Neural cell (in vitro differentiated cells): ENCODE results near the gene ETV6. TPM values are rescaled to one million over a fixed set of nuclear protein-coding genes. Genes with fewer than 3 reads are reported as not detected.

Source experiments
- H2AFZ ChIP-seq: fragments of 200-600, 300-800 bp; sonication (generic), shearing (Covaris generic); 2 replicates; pipeline ENCODE4 v1.6.0; 2014; ENCODE audit warnings: low read depth, mild to moderate bottlenecking, antibody characterized with exemption, low read length, moderate library complexity
- H3F3A ChIP-seq: fragments of 200-600 bp; shearing (Covaris generic); 2 replicates; pipeline ENCODE4 v1.6.1; 2016; ENCODE audit warnings: mild to moderate bottlenecking, moderate library complexity, mixed read lengths, antibody characterized with exemption, low read length; ENCODE audit not compliant: insufficient read depth, poor library complexity, severe bottlenecking
- H3K27ac ChIP-seq: fragments of 200-600, 300-800 bp; sonication (generic), shearing (Covaris generic); 2 replicates; pipeline ENCODE4 v1.5.1; 2014; ENCODE audit warnings: mild to moderate bottlenecking, low read length, moderate library complexity
- H3K27me3 ChIP-seq: fragments of 300-800, 200-600 bp; sonication (generic), shearing (Covaris generic); 2 replicates; pipeline ENCODE4 v1.6.0; 2014; ENCODE audit warnings: mild to moderate bottlenecking, low read depth, low read length, moderate library complexity; ENCODE audit not compliant: insufficient read depth
- H3K36me3 ChIP-seq: fragments of 300-800, 200-600 bp; sonication (generic), shearing (Covaris generic); 2 replicates; pipeline ENCODE4 v1.5.1; 2014; ENCODE audit warnings: mild to moderate bottlenecking, antibody characterized with exemption, low read length, moderate library complexity; ENCODE audit not compliant: insufficient read depth
- H3K4me2 ChIP-seq: fragments of 300-800, 200-600 bp; sonication (generic), shearing (Covaris generic); 2 replicates; pipeline ENCODE4 v1.6.0; 2014; ENCODE audit warnings: mild to moderate bottlenecking, low read length
- H3K4me3 ChIP-seq: fragments of 300-800, 200-600 bp; sonication (generic), shearing (Covaris generic); 2 replicates; pipeline ENCODE4 v1.5.1; 2014; ENCODE audit warnings: mild to moderate bottlenecking, low read length, moderate library complexity
- H3K79me2 ChIP-seq: fragments of 200-600 bp; shearing (Covaris generic); replicated peaks from 2 replicates; pipeline ENCODE4 v1.6.0; 2014; ENCODE audit warnings: mild to moderate bottlenecking, low read length, moderate library complexity; ENCODE audit not compliant: insufficient read depth
- H3K9ac ChIP-seq: fragments of 300-800, 200-600 bp; sonication (generic), shearing (Covaris generic); 2 replicates; pipeline ENCODE4 v1.6.1; 2016; ENCODE audit warnings: mild to moderate bottlenecking, low read length, mixed read lengths
- H3K9me2 ChIP-seq: fragments of 200-600 bp; shearing (Covaris generic); 2 replicates; pipeline ENCODE4 v1.6.1; 2016; ENCODE audit warnings: mild to moderate bottlenecking, low read length, mixed read lengths; ENCODE audit not compliant: insufficient read depth
- H3K9me3 ChIP-seq: fragments of 200-600, 300-800 bp; sonication (generic), shearing (Covaris generic); 2 replicates; pipeline ENCODE4 v1.6.1; 2016; ENCODE audit warnings: mild to moderate bottlenecking, mixed run types, low read length, moderate library complexity, mixed read lengths
- H4K20me1 ChIP-seq: fragments of 200-600 bp; shearing (Covaris generic); 2 replicates; pipeline ENCODE4 v1.6.1; 2016; ENCODE audit warnings: mild to moderate bottlenecking, mixed run types; ENCODE audit not compliant: insufficient read depth
- CTCF ChIP-seq: fragments of 450-650 bp; IDR thresholded peaks from 2 replicates; pipeline ENCODE4 v1.5.1; 2014; ENCODE audit warnings: antibody characterized with exemption, mild to moderate bottlenecking, moderate library complexity; ENCODE audit not compliant: poor library complexity, severe bottlenecking
- EP300 ChIP-seq: fragments of 450-650 bp; conservative IDR thresholded peaks from 2 replicates; pipeline ENCODE4 v1.6.1; 2014; ENCODE audit warnings: antibody characterized with exemption, mild to moderate bottlenecking, moderate library complexity; ENCODE audit not compliant: poor library complexity, severe bottlenecking
- EZH2 ChIP-seq: fragments of 200-600, 300-800 bp; shearing (Covaris generic), sonication (generic); IDR thresholded peaks from 2 replicates; pipeline ENCODE4 v1.6.1; 2014; ENCODE audit warnings: antibody characterized with exemption, low read length, borderline replicate concordance, mild to moderate bottlenecking; ENCODE audit not compliant: insufficient read depth, poor library complexity, severe bottlenecking
- MXI1 ChIP-seq: fragments of 450-650 bp; conservative IDR thresholded peaks from 2 replicates; pipeline ENCODE4 v1.6.1; 2014; ENCODE audit warnings: antibody characterized with exemption, mild to moderate bottlenecking; ENCODE audit not compliant: poor library complexity, severe bottlenecking
- POLR2AphosphoS5 ChIP-seq: IDR thresholded peaks from 2 replicates; pipeline ENCODE4 v1.6.1; 2012
- RAD21 ChIP-seq: fragments of 450-650 bp; conservative IDR thresholded peaks from 2 replicates; pipeline ENCODE4 v1.6.1; 2014; ENCODE audit warnings: antibody characterized with exemption, mild to moderate bottlenecking, moderate library complexity
- REST ChIP-seq: IDR thresholded peaks from 2 replicates; pipeline ENCODE4 v1.6.1; 2012; ENCODE audit warnings: borderline replicate concordance
- SMC3 ChIP-seq: fragments of 450-650 bp; conservative IDR thresholded peaks from 2 replicates; pipeline ENCODE4 v1.6.1; 2014; ENCODE audit warnings: antibody characterized with exemption, mild to moderate bottlenecking, moderate library complexity; ENCODE audit not compliant: poor library complexity
- TAF1 ChIP-seq: IDR thresholded peaks from 2 replicates; pipeline ENCODE4 v1.6.1; 2012; ENCODE audit warnings: low read depth
- polyA plus RNA-seq: library from polyadenylated mRNA; depleted of rRNA; stranded (reverse); fragments of >200 nt; gene quantifications from 2 replicates; pipeline ENCODE4 v1.2.3, GENCODE V29; 2014

The ETV6 gene
- polyA plus RNA-seq, 1 donor from 2014 or later: 1.6 TPM

- Histone ChIP-seq H2AFZ (no peak overlapping the region), H3K27ac (no peak overlapping the region), H3K4me2 (no peak overlapping the region), H3F3A (no peaks in the 10 kb centered on the region), H3K79me2 (no peaks in the 10 kb centered on the region), H3K27me3 (no peaks in the 10 kb centered on the region), H3K4me3 (no peak overlapping the region), H3K9me3 (no peaks in the 10 kb centered on the region), H3K9me2 (no peaks in the 10 kb centered on the region), H3K36me3 (no peaks in the 10 kb centered on the region), H4K20me1 (no peaks in the 10 kb centered on the region), H3K9ac (no peak overlapping the region)
- TF ChIP-seq POLR2AphosphoS5 (no peak), CTCF (no peak), RAD21 (no peak), TAF1 (no peak), MXI1 (no peak), SMC3 (no peak), REST (no peak), EP300 (no peak), EZH2 (no peak)
Measured at GRCh38 chr12:11795913-11796459, 146.5 kb downstream of the ETV6 start.

- H3F3A ChIP-seq: no peaks in the 10 kb centered on the region
- H3K4me3 ChIP-seq: no peak overlapping the region
- H3K27me3 ChIP-seq: no peaks in the 10 kb centered on the region
- H3K36me3 ChIP-seq: no peaks in the 10 kb centered on the region
- H3K4me2 ChIP-seq: no peak overlapping the region
- TF ChIP-seq EZH2: no peak
- TF ChIP-seq REST: no peak
- no peaks in the 10 kb centered on the region for H3K9me3 ChIP-seq
- no peaks in the 10 kb centered on the region for H4K20me1 ChIP-seq
- H3K9ac ChIP-seq: no peak overlapping the region
- no peaks in the 10 kb centered on the region for H3K9me2 ChIP-seq
- no peaks in the 10 kb centered on the region for H3K79me2 ChIP-seq
- H3K27ac ChIP-seq: no peak overlapping the region
- H2AFZ ChIP-seq: no peak overlapping the region
Measured at GRCh38 chr12:11797317-11797913, 147.9 kb downstream of the ETV6 start.
